ENCODE measurements around the gene LMF2. TPM values are rescaled to one million over a fixed set of nuclear protein-coding genes. Genes with fewer than 3 reads are reported as not detected.

LMF2 gene
- total RNA-seq, 1 experiment from 2014 or later = 54.2 TPM

DNA sequence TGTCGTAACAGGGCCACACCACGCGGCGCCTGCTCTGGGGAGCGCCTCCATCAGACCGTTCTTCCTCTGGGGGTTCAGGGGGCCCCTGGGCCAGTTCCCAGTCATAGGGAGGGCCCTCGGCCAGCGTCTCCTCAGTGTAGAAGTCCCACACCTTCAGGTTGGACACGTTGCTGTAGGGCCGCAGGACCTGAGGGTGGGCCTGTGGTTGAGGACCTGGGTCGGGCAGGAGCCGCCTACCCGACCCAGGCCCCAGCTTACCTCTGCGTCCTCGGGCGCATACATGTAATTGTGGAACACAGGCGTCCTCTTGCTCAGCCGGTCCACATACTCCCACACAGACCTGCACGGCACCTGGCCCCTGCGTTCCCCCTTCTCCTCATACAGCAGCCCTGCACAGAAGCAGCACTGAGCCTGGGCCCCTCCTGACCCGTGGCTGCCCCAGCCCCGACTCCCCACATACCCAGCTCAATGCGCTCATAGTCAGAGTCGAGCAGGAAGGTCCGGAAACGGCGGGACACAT is 52.9 kb downstream of the LMF2 start:
- 0 out of 2 replicates have a peak, but pooled peaks cover 2% of the 10 kb centered on the region for H3K36me3 ChIP-seq (ENCODE audit: control insufficient read depth, insufficient read depth, low read length)
- no peak overlapping the region for H3K27ac ChIP-seq (ENCODE audit: low read length)
- ChIA-PET POLR2A (no interaction called here), CTCF (no interaction called here)
- in situ Hi-C loops (cut with HindIII; ENCODE audit: low pct_unique_long_range_greater_than_20kb, low sequenced_read_pairs) (no loop called here), intact Hi-C loops (cut with micrococcal nuclease; ENCODE audit: unreplicated experiment) (no loop called here)
- H3K9me3 ChIP-seq (ENCODE audit: control insufficient read depth, insufficient read depth, low read depth, low read length) = no peaks in the 10 kb centered on the region
- H3K4me3 ChIP-seq (ENCODE audit: low read depth in 2 of 2, low read length in 2 of 2) = no peak overlapping the region
- TF ChIP-seq, protein P1, sequence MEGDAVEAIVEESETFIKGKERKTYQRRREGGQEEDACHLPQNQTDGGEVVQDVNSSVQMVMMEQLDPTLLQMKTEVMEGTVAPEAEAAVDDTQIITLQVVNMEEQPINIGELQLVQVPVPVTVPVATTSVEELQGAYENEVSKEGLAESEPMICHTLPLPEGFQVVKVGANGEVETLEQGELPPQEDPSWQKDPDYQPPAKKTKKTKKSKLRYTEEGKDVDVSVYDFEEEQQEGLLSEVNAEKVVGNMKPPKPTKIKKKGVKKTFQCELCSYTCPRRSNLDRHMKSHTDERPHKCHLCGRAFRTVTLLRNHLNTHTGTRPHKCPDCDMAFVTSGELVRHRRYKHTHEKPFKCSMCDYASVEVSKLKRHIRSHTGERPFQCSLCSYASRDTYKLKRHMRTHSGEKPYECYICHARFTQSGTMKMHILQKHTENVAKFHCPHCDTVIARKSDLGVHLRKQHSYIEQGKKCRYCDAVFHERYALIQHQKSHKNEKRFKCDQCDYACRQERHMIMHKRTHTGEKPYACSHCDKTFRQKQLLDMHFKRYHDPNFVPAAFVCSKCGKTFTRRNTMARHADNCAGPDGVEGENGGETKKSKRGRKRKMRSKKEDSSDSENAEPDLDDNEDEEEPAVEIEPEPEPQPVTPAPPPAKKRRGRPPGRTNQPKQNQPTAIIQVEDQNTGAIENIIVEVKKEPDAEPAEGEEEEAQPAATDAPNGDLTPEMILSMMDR (IDR thresholded peaks at IDR 0.05) = no peak
- TF ChIP-seq, protein P2, sequence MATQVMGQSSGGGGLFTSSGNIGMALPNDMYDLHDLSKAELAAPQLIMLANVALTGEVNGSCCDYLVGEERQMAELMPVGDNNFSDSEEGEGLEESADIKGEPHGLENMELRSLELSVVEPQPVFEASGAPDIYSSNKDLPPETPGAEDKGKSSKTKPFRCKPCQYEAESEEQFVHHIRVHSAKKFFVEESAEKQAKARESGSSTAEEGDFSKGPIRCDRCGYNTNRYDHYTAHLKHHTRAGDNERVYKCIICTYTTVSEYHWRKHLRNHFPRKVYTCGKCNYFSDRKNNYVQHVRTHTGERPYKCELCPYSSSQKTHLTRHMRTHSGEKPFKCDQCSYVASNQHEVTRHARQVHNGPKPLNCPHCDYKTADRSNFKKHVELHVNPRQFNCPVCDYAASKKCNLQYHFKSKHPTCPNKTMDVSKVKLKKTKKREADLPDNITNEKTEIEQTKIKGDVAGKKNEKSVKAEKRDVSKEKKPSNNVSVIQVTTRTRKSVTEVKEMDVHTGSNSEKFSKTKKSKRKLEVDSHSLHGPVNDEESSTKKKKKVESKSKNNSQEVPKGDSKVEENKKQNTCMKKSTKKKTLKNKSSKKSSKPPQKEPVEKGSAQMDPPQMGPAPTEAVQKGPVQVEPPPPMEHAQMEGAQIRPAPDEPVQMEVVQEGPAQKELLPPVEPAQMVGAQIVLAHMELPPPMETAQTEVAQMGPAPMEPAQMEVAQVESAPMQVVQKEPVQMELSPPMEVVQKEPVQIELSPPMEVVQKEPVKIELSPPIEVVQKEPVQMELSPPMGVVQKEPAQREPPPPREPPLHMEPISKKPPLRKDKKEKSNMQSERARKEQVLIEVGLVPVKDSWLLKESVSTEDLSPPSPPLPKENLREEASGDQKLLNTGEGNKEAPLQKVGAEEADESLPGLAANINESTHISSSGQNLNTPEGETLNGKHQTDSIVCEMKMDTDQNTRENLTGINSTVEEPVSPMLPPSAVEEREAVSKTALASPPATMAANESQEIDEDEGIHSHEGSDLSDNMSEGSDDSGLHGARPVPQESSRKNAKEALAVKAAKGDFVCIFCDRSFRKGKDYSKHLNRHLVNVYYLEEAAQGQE (IDR thresholded peaks at IDR 0.05; ENCODE audit: insufficient read depth in 1 of 2, low read depth in 2 of 2, low read length in 1 of 2) = no peak
- no peak for TF ChIP-seq SIN3A (IDR thresholded peaks at IDR 0.05; ENCODE audit: borderline replicate concordance, insufficient read depth, low read depth, low read length)
- ATAC-seq (no peak), DNase-seq (ENCODE audit: low read depth, low spot score) (no peak)
- H3K27me3 ChIP-seq (ENCODE audit: control insufficient read depth, insufficient read depth, low read length) = no peaks in the 10 kb centered on the region
- BruUV-seq (replicated peaks) = no TSS peak
- no peaks in the 10 kb centered on the region for H3K4me1 ChIP-seq (ENCODE audit: control insufficient read depth, insufficient read depth, low read length)

Other genes starting within 250 kb of the LMF2 start
- 74.6 TPM for gene MAPK12, start 246.0 kb downstream of the LMF2 start, total RNA-seq (2021; ENCODE audit: unreplicated experiment)
- 77.7 TPM for gene MAPK11, start 237.3 kb downstream of the LMF2 start, total RNA-seq (2021; ENCODE audit: unreplicated experiment)
- 227 TPM for gene PLXNB2, start 200.1 kb downstream of the LMF2 start, total RNA-seq (2021; ENCODE audit: unreplicated experiment)
- 5.8 TPM for gene DENND6B, start 180.7 kb downstream of the LMF2 start, total RNA-seq (2021; ENCODE audit: unreplicated experiment)
- gene PPP6R2, start 164.4 kb downstream of the LMF2 start, total RNA-seq (2021; ENCODE audit: unreplicated experiment) = 52.8 TPM
- 59.2 TPM for gene SBF1, start 32.7 kb downstream of the LMF2 start, total RNA-seq (2021; ENCODE audit: unreplicated experiment)
- 3.9 TPM for gene ADM2, start 26.2 kb downstream of the LMF2 start, total RNA-seq (2021; ENCODE audit: unreplicated experiment)
- 0.23 TPM for gene MIOX, start 20.8 kb downstream of the LMF2 start, total RNA-seq (2021; ENCODE audit: unreplicated experiment)
- gene NCAPH2, start 522 bp upstream of the LMF2 start, total RNA-seq (2021; ENCODE audit: unreplicated experiment) = 55.6 TPM
- 14.2 TPM for gene SCO2, start 17.9 kb upstream of the LMF2 start, total RNA-seq (2021; ENCODE audit: unreplicated experiment)
- 56.0 TPM for gene TYMP, start 22.3 kb upstream of the LMF2 start, total RNA-seq (2021; ENCODE audit: unreplicated experiment)
- gene KLHDC7B, start 38.2 kb upstream of the LMF2 start, total RNA-seq (2021; ENCODE audit: unreplicated experiment) = 1.8 TPM
- gene SYCE3, start 55.2 kb upstream of the LMF2 start, total RNA-seq (2021; ENCODE audit: unreplicated experiment) = not detected
- 18.4 TPM for gene CPT1B, start 70.7 kb upstream of the LMF2 start, total RNA-seq (2021; ENCODE audit: unreplicated experiment)
- 43.5 TPM for gene CHKB, start 75.1 kb upstream of the LMF2 start, total RNA-seq (2021; ENCODE audit: unreplicated experiment)
- gene MAPK8IP2, start 93.1 kb upstream of the LMF2 start, total RNA-seq (2021; ENCODE audit: unreplicated experiment) = 38.4 TPM
- gene ARSA, start 120.5 kb upstream of the LMF2 start, total RNA-seq (2021; ENCODE audit: unreplicated experiment) = 43.8 TPM
- 7.6 TPM for gene SHANK3, start 165.1 kb upstream of the LMF2 start, total RNA-seq (2021; ENCODE audit: unreplicated experiment)
- 0.21 TPM for gene ACR, start 230.5 kb upstream of the LMF2 start, total RNA-seq (2021; ENCODE audit: unreplicated experiment)